GM18507 (cell line): ENCODE measurements around the gene ZFHX2.
"Not testable (repeated sequence)": the region's sequence is repeated elsewhere in the genome, so short reads cannot be mapped to it uniquely, and the experiment has no call there.

Experiments
- DNase-seq: peaks from one replicate; pipeline ENCODE4 v3.0.0; 2011; ENCODE audit warnings: low read depth; ENCODE audit not compliant: insufficient read length; ENCODE audit errors: extremely low spot score
- FAIRE-seq: peaks from 2 replicates; lab custom pipeline; 2011; peaks lifted over from hg19 to GRCh38; lab: Jason Lieb, UNC

The ZFHX2 gene

DNA sequence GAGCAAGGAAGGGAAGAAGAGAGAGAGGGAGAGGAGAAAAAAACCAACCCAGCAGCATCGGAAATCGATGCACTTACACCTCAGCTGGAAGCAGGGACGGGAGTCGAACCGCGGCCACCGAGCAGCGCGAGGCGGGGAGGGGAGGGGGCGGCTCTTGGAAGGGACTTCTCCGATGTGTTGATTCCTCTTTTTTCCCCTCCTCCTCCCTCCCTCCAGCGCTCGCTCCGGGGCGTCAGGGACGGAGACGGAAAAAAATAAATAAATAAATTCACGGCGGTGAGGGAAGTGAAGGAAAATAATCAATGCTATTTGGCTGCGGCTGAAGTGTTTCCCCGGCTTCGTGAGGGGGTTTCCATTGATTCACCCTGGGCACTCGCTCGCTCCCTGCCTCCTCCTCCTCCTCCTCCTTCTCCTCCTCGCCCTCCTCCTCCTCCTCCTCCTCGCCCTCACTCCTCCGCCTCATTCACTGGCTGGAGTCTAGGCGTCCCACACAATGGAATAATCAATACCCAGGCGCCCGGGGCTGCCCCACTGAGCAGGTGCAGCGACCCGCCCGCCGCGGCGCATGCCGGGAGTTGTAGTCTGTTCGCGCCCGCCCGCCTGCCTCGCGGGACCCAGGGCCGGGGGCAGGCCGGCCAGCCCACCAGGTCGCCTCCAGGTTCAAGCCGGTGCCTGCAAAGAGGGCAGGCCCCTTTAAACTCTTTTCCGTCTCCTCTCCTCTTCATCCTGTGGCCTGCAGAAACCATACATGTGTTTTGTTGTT lies at the start of gene ZFHX2:
ZFHX2 (minus strand) TSS at position 500 of the 763 bp plus-strand sequence. CDS start 16,440 bp downstream, outside the sequence.
- FAIRE-seq (peak; percentile 29), DNase-seq (peak; percentile 67)

DNA sequence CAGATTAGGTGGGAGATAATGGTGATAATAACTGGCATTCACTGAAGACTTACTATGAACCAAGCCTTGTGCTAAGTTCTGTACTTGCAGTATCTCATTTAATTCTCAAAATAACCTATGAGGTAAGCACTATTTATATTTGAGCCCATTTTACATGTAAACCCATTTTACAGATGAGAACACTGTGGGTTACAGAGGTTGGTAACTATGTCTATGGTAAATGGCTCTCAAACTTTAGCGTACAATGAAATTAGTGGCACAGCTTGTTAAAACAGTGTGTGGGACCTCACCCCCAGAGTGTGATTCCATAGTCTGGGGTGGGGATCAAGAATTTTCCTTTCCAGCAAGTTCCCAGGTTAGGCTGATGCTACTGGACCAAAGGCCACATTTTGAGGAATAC lies 49.2 kb upstream of the ZFHX2 start:
- no peak for FAIRE-seq
- no peak for DNase-seq

- FAIRE-seq (no peak), DNase-seq (no peak)
Measured at GRCh38 chr14:23600322-23600707, 48.8 kb upstream of the ZFHX2 start.

- not testable (repeated sequence) for FAIRE-seq, DNase-seq
Measured at GRCh38 chr14:23594191-23594590, 42.6 kb upstream of the ZFHX2 start.

GRCh38 chr14:23590198-23590597 lies 38.6 kb upstream of the ZFHX2 start:
- DNase-seq: no peak
- no peak for FAIRE-seq

- FAIRE-seq: no peak
- DNase-seq: no peak
Measured at GRCh38 chr14:23589606-23590005, 38.0 kb upstream of the ZFHX2 start.

GRCh38 chr14:23588884-23589598 lies 37.5 kb upstream of the ZFHX2 start:
- DNase-seq: peak; percentile 91
- FAIRE-seq: peak; percentile 96

DNA sequence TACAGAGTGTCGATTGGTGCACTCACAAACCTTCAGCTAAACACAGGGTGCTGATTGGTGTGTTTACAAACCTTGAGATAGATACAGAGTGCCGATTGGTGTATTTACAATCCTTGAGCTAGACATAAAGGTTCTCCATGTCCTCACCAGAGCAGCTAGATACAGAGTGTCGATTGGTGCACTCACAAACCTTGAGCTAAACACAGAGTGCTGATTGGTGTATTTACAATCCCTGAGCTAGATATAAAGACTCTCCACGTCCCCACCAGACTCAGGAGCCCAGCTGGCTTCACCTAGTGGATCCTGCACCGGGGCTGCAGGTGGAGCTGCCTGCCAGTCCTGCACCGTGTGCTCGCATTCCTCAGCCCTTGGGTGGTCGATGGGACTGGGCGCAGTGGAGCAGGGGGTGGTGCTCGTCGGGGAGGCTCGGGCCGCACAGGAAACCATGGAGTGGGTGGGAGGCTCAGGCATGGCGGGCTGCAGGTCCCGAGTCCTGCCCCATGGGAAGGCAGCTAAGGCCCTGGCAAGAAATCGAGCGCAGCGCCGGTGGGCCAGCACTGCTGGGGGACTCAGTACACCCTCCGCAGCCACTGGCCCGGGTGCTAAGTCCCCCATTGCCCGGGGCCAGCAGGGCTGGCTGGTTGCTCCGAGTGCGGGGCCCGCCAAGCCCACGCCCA lies 33.1 kb upstream of the ZFHX2 start:
- not testable (repeated sequence) for DNase-seq, FAIRE-seq

DNA sequence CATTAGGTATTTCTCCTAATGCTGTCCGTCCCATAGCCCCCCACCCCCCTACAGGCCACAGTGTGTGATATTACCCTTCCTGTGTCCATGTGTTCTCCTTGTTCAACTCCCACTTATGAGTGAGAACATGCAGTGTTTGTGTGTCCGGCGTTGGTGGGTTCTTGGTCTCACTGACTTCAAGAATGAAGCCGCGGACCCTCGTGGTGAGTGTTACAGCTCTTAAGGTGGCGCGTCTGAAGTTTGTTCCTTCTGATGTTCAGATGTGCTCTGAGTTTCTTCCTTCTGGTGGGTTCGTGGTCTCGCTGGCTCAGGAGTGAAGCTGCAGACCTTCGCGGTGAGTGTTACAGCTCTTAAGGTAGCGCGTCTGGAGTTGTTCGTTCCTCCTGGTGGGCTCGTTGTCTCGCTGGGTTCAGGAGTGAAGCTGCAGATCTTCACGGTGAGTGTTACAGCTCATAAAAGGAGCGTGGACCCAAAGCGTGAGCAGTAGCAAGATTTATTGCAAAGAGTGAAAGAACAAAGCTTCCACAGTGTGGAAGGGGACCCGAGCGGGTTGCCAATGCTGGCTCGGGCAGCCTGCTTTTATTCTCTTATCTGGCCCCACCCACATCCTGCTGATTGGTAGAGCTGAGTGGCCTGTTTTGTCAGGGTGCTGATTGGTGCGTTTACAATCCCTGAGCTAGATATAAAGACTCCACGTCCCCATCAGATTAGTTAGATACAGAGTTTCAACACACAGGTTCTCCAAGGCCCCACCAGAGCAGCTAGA lies 32.4 kb upstream of the ZFHX2 start:
- DNase-seq, FAIRE-seq: not testable (repeated sequence)

DNA sequence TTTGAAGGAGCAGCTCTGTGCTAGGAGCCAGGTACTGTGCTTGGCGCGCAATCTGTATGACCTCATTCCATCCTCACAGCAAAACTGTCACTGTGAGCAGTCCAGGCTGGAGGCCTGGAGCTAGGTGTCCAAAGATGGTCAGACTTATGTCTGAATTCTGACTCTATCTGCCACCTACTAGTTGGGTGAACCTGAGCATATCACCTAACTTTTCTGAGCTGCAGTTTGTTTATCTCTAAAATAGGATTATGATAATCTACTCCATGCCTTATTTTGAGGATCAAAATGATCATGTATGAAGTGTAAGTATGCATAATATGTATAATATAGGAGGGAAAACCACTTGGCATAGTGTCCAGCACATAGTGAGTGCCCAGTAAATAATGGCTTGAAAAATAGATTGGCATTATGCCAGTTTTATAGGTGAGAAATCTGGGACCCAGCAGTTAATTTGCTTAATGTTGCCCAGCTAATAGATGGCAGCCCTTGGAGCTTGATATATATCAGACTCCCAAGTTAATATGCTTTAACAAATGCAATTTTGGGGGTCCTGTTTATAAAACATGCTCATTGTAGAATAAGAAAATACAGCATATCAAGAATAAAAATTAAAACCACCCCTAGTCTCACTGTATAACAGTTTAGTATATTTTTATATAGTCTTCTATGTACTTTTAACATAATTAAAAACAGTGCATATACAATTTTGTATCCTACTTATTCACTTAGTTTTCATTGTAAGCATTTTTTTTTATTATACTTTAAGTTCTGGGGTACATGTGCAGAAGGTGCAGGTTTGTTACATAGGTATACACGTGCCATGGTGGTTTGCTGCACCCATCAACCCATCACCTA lies 31.6 kb upstream of the ZFHX2 start:
- FAIRE-seq (no peak), DNase-seq (no peak)

GRCh38 chr14:23580948-23581281 lies 29.4 kb upstream of the ZFHX2 start:
- DNase-seq (no peak), FAIRE-seq (no peak)

GRCh38 chr14:23580152-23580926 lies 28.8 kb upstream of the ZFHX2 start:
- no peak for FAIRE-seq
- DNase-seq: no peak

DNA sequence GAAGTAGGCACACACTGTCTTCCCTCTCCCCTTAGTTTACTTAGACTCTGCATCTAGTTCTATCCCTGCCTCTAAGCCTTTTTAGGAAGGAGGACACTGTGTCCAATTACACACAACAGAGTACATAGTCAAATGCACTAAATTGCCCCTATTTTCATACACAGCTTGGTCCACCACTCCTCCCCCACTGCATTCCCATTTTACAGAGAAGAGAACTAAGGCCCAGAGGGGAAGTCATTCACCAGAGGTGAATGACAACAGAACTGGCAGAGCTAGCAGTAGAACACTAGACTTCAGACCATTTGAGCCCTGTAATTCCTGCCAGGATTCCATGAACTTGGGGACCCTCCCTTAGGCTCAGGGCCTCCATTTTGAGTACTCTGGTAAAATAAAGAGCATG lies 28.2 kb upstream of the ZFHX2 start:
- DNase-seq (no peak), FAIRE-seq (no peak)

- DNase-seq: no peak
- no peak for FAIRE-seq
Measured at GRCh38 chr14:23579311-23579630, 27.7 kb upstream of the ZFHX2 start.

- DNase-seq (no peak), FAIRE-seq (no peak)
Measured at GRCh38 chr14:23578560-23579310, 27.2 kb upstream of the ZFHX2 start, which contains the start of gene JPH4. Gene JPH4 (minus strand): TSS chr14:23578790. CDS start chr14:23577453, 1,337 bp downstream.

DNA sequence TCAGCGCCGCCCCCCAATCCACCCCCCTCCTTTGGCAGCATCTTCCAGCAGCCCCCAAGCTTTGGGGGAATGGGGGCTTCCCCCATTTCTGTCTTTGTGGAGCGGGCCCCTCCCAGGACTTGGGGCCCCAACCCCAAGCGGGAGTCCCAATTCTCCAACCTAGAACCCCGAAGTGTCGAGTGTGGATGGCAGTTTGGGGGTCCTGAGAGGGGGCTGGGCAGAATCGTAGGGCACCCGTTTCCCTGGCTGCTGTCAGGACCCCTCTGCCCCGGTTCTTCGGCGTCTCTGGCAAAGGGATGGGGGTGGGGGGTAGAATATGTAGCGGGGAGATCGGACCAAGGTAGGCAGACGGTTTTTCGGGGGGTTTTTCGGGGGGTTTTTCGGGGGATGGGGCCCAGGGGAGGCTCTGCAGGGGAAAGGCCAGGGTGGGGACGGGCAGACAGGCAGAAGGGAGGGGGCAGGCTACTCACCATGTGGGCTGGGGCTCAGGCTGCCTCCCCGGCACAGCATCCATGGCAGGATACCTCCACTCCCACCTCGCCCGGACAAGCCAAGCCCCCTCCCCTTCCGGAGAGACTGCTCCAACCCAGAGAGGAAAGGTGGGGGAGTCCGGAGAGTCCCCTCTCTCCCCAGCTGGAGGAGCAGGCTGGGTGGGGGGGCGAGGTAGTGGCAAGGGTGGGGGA lies 26.3 kb upstream of the ZFHX2 start:
- DNase-seq: no peak
- FAIRE-seq: no peak
